GM12864 (cell line): ENCODE data around the gene CETP.
A peak's percentile ranks its signal among the peaks of the same experiment; 100 is the strongest.

Experiments used
- DNase-seq: peaks from one replicate; pipeline ENCODE4 v3.0.0-alpha.2; 2011; ENCODE audit warnings: low read depth
- H3K4me3 ChIP-seq: 2 replicates; pipeline ENCODE4 v1.5.1; 2011; ENCODE audit warnings: mild to moderate bottlenecking, low read depth, low read length, control low read depth
- CTCF ChIP-seq: IDR thresholded peaks from 2 replicates; pipeline ENCODE4 v1.5.1; 2011; ENCODE audit warnings: low read depth, mild to moderate bottlenecking, moderate library complexity, low read length, control low read depth, inconsistent platforms; ENCODE audit errors: missing control alignments

Gene CETP

GRCh38 chr16:56997264-56997663 lies 35.5 kb downstream of the CETP start:
- TF ChIP-seq CTCF, result no peak
- no peak for DNase-seq
- no peak overlapping the region for H3K4me3 ChIP-seq

- no peak for DNase-seq
- TF ChIP-seq CTCF, result no peak
- H3K4me3 ChIP-seq, result no peak overlapping the region
These were observed 36.2 kb downstream of the CETP start for GRCh38 chr16:56997931-56998330.

- no peak overlapping the region for H3K4me3 ChIP-seq
- TF ChIP-seq CTCF, result no peak
- DNase-seq, result no peak
These were observed 36.6 kb downstream of the CETP start for GRCh38 chr16:56998352-56998751.

GRCh38 chr16:56998861-56999260 lies 37.1 kb downstream of the CETP start:
- no peak for TF ChIP-seq CTCF
- no peak overlapping the region for H3K4me3 ChIP-seq
- no peak for DNase-seq

GRCh38 chr16:56999409-57000270 lies 37.9 kb downstream of the CETP start:
- peak overlapping the region; percentile 14 for H3K4me3 ChIP-seq
- TF ChIP-seq CTCF, result no peak
- DNase-seq, result no peak

- no peak for TF ChIP-seq CTCF
- no peak for DNase-seq
- H3K4me3 ChIP-seq, result peak overlapping the region; percentile 12; the same call in 1 of the 2 replicates
These were observed 38.7 kb downstream of the CETP start for GRCh38 chr16:57000271-57001025.
